ENCODE measurements around the gene MARF1. TPM values are rescaled to one million over a fixed set of nuclear protein-coding genes. Genes with fewer than 3 reads are reported as not detected.
A peak's percentile ranks its signal among the peaks of the same experiment; 100 is the strongest.
"Not testable (repeated sequence)": the region's sequence is repeated elsewhere in the genome, so short reads cannot be mapped to it uniquely, and the experiment has no call there.

The MARF1 gene
- total RNA-seq, result 10 to 100 TPM; 16.5 to 19.8 TPM
- polyA plus RNA-seq, result 1 to 10 TPM; 7.0 to 8.6 TPM

GRCh38 chr16:15643048-15643945, at the start of gene MARF1:
Gene MARF1, minus strand, starts transcription at chr16:15643154. Its CDS starts 3,921 bp downstream, at chr16:15639233.
- Histone ChIP-seq H3K4me1 (ENCODE audit: control insufficient read depth in 4 of 4, insufficient read depth in 4 of 4, low read length in 3 of 4) (peaks cover 13 to 31% (median 16%) of the 10 kb centered on the region in 4 donors), H3K9ac (ENCODE audit: low read depth in 1 of 2, low read length in 2 of 2) (peak within 1 kb of the TSS; percentile 100), H3K36me3 (ENCODE audit: control insufficient read depth in 4 of 4, insufficient read depth in 3 of 4, low read depth in 1 of 4, low read length in 3 of 4) (peaks cover 0 to 8% (median 5%) of the 10 kb centered on the region in 4 donors), H3K4me3 (ENCODE audit: low read depth in 1 of 3, low read length in 3 of 3) (peak within 1 kb of the TSS; percentile 96 to 97 (median 97)), H3K27me3 (ENCODE audit: control insufficient read depth in 4 of 4, insufficient read depth in 4 of 4, low read length in 3 of 4) (no peaks in the 10 kb centered on the region), H3K27ac (ENCODE audit: low read depth in 1 of 2, low read length in 2 of 2) (peak within 1 kb of the TSS; percentile 97 to 100), H3K9me3 (ENCODE audit: control insufficient read depth in 4 of 4, low read length in 3 of 4) (no peaks in the 10 kb centered on the region)
- under 1% methylated on average over 58 of the region's 58 CpGs for WGBS
- peak; percentile 100 for DNase-seq (ENCODE audit: low spot score)
- TF ChIP-seq EGR1 (IDR thresholded peaks at IDR 0.05; ENCODE audit: low read depth in 2 of 2) (peak in 1 of 2 donors; percentile 62), TAF1 (conservative IDR thresholded peaks at IDR 0.05) (peak; percentile 48), FOXA1 (IDR thresholded peaks at IDR 0.05) (no peak), RXRA (IDR thresholded peaks at IDR 0.05) (no peak), CTCF (IDR thresholded peaks at IDR 0.05; ENCODE audit: low read depth, low read length, missing input control) (peak; percentile 44), HNF4G (IDR thresholded peaks at IDR 0.05) (no peak), RAD21 (IDR thresholded peaks at IDR 0.05) (peak; percentile 63), GABPA (IDR thresholded peaks at IDR 0.05 in 1 of 2, conservative IDR thresholded peaks at IDR 0.05 in 1 of 2) (peak; percentile 63 to 90), ZBTB33 (IDR thresholded peaks at IDR 0.05) (no peak), FOXA2 (IDR thresholded peaks at IDR 0.05) (no peak), JUND (IDR thresholded peaks at IDR 0.05) (no peak), YY1 (IDR thresholded peaks at IDR 0.05) (peak; percentile 95), SP1 (IDR thresholded peaks at IDR 0.05) (no peak), MAX (IDR thresholded peaks at IDR 0.05) (no peak), HNF4A (conservative IDR thresholded peaks at IDR 0.05) (no peak), REST (IDR thresholded peaks at IDR 0.05) (no peak), ATF3 (IDR thresholded peaks at IDR 0.05) (no peak), NR2F2 (IDR thresholded peaks at IDR 0.05) (no peak)

GRCh38 chr16:15692508-15692907, 49.6 kb upstream of the MARF1 start:
- not testable (repeated sequence) for H3K4me3 ChIP-seq (ENCODE audit: low read depth in 1 of 3, low read length in 3 of 3); H3K27ac ChIP-seq (ENCODE audit: low read depth in 1 of 2, low read length in 2 of 2); DNase-seq (ENCODE audit: low spot score); H3K9me3 ChIP-seq (ENCODE audit: control insufficient read depth in 4 of 4, low read length in 3 of 4); H3K27me3 ChIP-seq (ENCODE audit: control insufficient read depth in 4 of 4, insufficient read depth in 4 of 4, low read length in 3 of 4); H3K9ac ChIP-seq (ENCODE audit: low read depth in 1 of 2, low read length in 2 of 2); H3K4me1 ChIP-seq (ENCODE audit: control insufficient read depth in 4 of 4, insufficient read depth in 4 of 4, low read length in 3 of 4)
- peaks cover 6 to 34% (median 16%) of the 10 kb centered on the region in 4 donors for H3K36me3 ChIP-seq (ENCODE audit: control insufficient read depth in 4 of 4, insufficient read depth in 3 of 4, low read depth in 1 of 4, low read length in 3 of 4)
- 93% methylated on average over 1 of the region's 1 CpG for WGBS
